ENCODE data around the gene PAPOLA.

Gene PAPOLA

GRCh38 chr14:96587823-96588385 lies 85.7 kb downstream of the PAPOLA start:
- peaks cover 22% of the 10 kb centered on the region for H3K4me1 ChIP-seq (ENCODE audit: low read length)
- no peaks in the 10 kb centered on the region for H3K9me3 ChIP-seq (ENCODE audit: insufficient read depth, low read length)
- H2AFZ ChIP-seq (ENCODE audit: low read depth, low read length) = no peak overlapping the region
- H3K27me3 ChIP-seq (ENCODE audit: low read depth, low read length) = peaks cover 23% of the 10 kb centered on the region
- no peaks in the 10 kb centered on the region for H3K36me3 ChIP-seq (replicated peaks; ENCODE audit: low read depth, low read length)
- no peak overlapping the region for H3K4me3 ChIP-seq (ENCODE audit: low read length)
- H3K4me2 ChIP-seq (ENCODE audit: low read length) = no peak overlapping the region
- no peak overlapping the region for H3K27ac ChIP-seq (ENCODE audit: low read length)
- H4K20me1 ChIP-seq (ENCODE audit: insufficient read depth, low read length) = no peaks in the 10 kb centered on the region
- H3K79me2 ChIP-seq (ENCODE audit: low read length) = no peaks in the 10 kb centered on the region
- H3K9ac ChIP-seq (ENCODE audit: low read length) = no peak overlapping the region
- TF ChIP-seq CTCF (IDR thresholded peaks at IDR 0.05; ENCODE audit: low read depth, low read length) (no peak), EZH2phosphoT487 (IDR thresholded peaks at IDR 0.05; ENCODE audit: low read depth) (no peak)

- H3K27ac ChIP-seq (ENCODE audit: low read length) = no peak overlapping the region
- peaks cover 17% of the 10 kb centered on the region for H3K4me1 ChIP-seq (ENCODE audit: low read length)
- H3K79me2 ChIP-seq (ENCODE audit: low read length) = no peaks in the 10 kb centered on the region
- H3K4me3 ChIP-seq (ENCODE audit: low read length) = no peak overlapping the region
- no peaks in the 10 kb centered on the region for H3K36me3 ChIP-seq (replicated peaks; ENCODE audit: low read depth, low read length)
- no peak for TF ChIP-seq EZH2phosphoT487 (IDR thresholded peaks at IDR 0.05; ENCODE audit: low read depth)
- no peak for TF ChIP-seq CTCF (IDR thresholded peaks at IDR 0.05; ENCODE audit: low read depth, low read length)
- no peak overlapping the region for H3K9ac ChIP-seq (ENCODE audit: low read length)
- H2AFZ ChIP-seq (ENCODE audit: low read depth, low read length) = no peak overlapping the region
- no peaks in the 10 kb centered on the region for H3K9me3 ChIP-seq (ENCODE audit: insufficient read depth, low read length)
- peaks cover 22% of the 10 kb centered on the region for H3K27me3 ChIP-seq (ENCODE audit: low read depth, low read length)
- H4K20me1 ChIP-seq (ENCODE audit: insufficient read depth, low read length) = no peaks in the 10 kb centered on the region
- H3K4me2 ChIP-seq (ENCODE audit: low read length) = no peak overlapping the region
Measured at GRCh38 chr14:96588410-96589257, 86.5 kb downstream of the PAPOLA start.

GRCh38 chr14:96589577-96589976 lies 87.4 kb downstream of the PAPOLA start:
- no peaks in the 10 kb centered on the region for H3K36me3 ChIP-seq (replicated peaks; ENCODE audit: low read depth, low read length)
- no peaks in the 10 kb centered on the region for H3K79me2 ChIP-seq (ENCODE audit: low read length)
- H3K4me3 ChIP-seq (ENCODE audit: low read length) = no peak overlapping the region
- no peak overlapping the region for H3K27ac ChIP-seq (ENCODE audit: low read length)
- H3K4me2 ChIP-seq (ENCODE audit: low read length) = no peak overlapping the region
- H3K9ac ChIP-seq (ENCODE audit: low read length) = no peak overlapping the region
- no peak for TF ChIP-seq EZH2phosphoT487 (IDR thresholded peaks at IDR 0.05; ENCODE audit: low read depth)
- no peak for TF ChIP-seq CTCF (IDR thresholded peaks at IDR 0.05; ENCODE audit: low read depth, low read length)
- H3K9me3 ChIP-seq (ENCODE audit: insufficient read depth, low read length) = no peaks in the 10 kb centered on the region
- no peaks in the 10 kb centered on the region for H4K20me1 ChIP-seq (ENCODE audit: insufficient read depth, low read length)
- peaks cover 15% of the 10 kb centered on the region for H3K4me1 ChIP-seq (ENCODE audit: low read length)
- no peak overlapping the region for H2AFZ ChIP-seq (ENCODE audit: low read depth, low read length)
- H3K27me3 ChIP-seq (ENCODE audit: low read depth, low read length) = peaks cover 18% of the 10 kb centered on the region

GRCh38 chr14:96590190-96590864 lies 88.1 kb downstream of the PAPOLA start:
- Histone ChIP-seq H3K79me2 (ENCODE audit: low read length) (no peaks in the 10 kb centered on the region), H3K27me3 (ENCODE audit: low read depth, low read length) (peaks cover 13% of the 10 kb centered on the region; the same call in 1 of the 2 replicates), H3K4me1 (ENCODE audit: low read length) (peaks cover 10% of the 10 kb centered on the region), H3K9ac (ENCODE audit: low read length) (no peak overlapping the region), H3K9me3 (ENCODE audit: insufficient read depth, low read length) (no peaks in the 10 kb centered on the region), H2AFZ (ENCODE audit: low read depth, low read length) (no peak overlapping the region), H4K20me1 (ENCODE audit: insufficient read depth, low read length) (no peaks in the 10 kb centered on the region), H3K36me3 (replicated peaks; ENCODE audit: low read depth, low read length) (no peaks in the 10 kb centered on the region), H3K4me2 (ENCODE audit: low read length) (no peak overlapping the region), H3K27ac (ENCODE audit: low read length) (no peak overlapping the region), H3K4me3 (ENCODE audit: low read length) (no peak overlapping the region)
- TF ChIP-seq EZH2phosphoT487 (IDR thresholded peaks at IDR 0.05; ENCODE audit: low read depth) (no peak), CTCF (IDR thresholded peaks at IDR 0.05; ENCODE audit: low read depth, low read length) (no peak)
